Kidney (tissue), 14 donors: Measurements from ENCODE around the gene TUG1. TPM values are rescaled to one million over a fixed set of nuclear protein-coding genes. Genes with fewer than 3 reads are reported as not detected.

ENCODE experiments used
- DNase-seq, 5 donors: peaks; one replicate each; pipeline ENCODE4 v3.0.0-alpha.2; 2013 to 2020
- FAIRE-seq: peaks from 2 replicates; lab custom pipeline; 2012; peaks lifted over from hg19 to GRCh38; lab: Jason Lieb, UNC
- H3K27ac ChIP-seq, 2 donors: one replicate each; pipeline ENCODE4 v1.7.0; 2013; ENCODE audit warnings: low read depth in 2 of 2, low read length in 2 of 2, inconsistent platforms in 1 of 2
- H3K27me3 ChIP-seq: one replicate; pipeline ENCODE4 v1.7.1; 2013; ENCODE audit warnings: low read length, inconsistent platforms; ENCODE audit not compliant: control insufficient read depth, insufficient read depth
- H3K36me3 ChIP-seq, 3 donors: one replicate each; pipeline versions ENCODE4 v1.7.0 to v1.7.1; 2013; ENCODE audit warnings: low read length in 3 of 3, control low read depth in 1 of 3, inconsistent platforms in 1 of 3; ENCODE audit not compliant: insufficient read depth in 3 of 3, control insufficient read depth in 2 of 3
- H3K4me1 ChIP-seq, 3 donors: one replicate each; pipeline versions ENCODE4 v1.7.0 to v1.7.1; 2013; ENCODE audit warnings: low read length in 3 of 3, inconsistent platforms in 1 of 3, low read depth in 1 of 3; ENCODE audit not compliant: control insufficient read depth in 2 of 3, insufficient read depth in 2 of 3
- H3K4me3 ChIP-seq, 3 donors: one replicate each; pipeline versions ENCODE4 v1.7.0 to v1.8.1; 2013; ENCODE audit warnings: low read length in 3 of 3, control low read depth in 1 of 3, inconsistent platforms in 1 of 3
- H3K9ac ChIP-seq, 3 donors: one replicate each; pipeline versions ENCODE4 v1.7.0 to v1.7.1; 2013; ENCODE audit warnings: low read length in 3 of 3, control low read depth in 1 of 3, inconsistent platforms in 1 of 3
- H3K9me3 ChIP-seq, 3 donors: one replicate each; pipeline versions ENCODE4 v1.7.0 to v1.7.1; 2013; ENCODE audit warnings: low read length in 3 of 3, control low read depth in 1 of 3, inconsistent platforms in 1 of 3; ENCODE audit not compliant: control insufficient read depth in 2 of 3, insufficient read depth in 1 of 3
- intact Hi-C: fragments of 100-400 bp; cut with DNase I; formaldehyde crosslinking; loops from one replicate; pipeline ENCODE4 v1.11.1; 2022
- polyA plus RNA-seq: library from polyadenylated mRNA; stranded (reverse); fragments of 350-450 nt; fragmentation: Illumina TruSeq; extraction: RNeasy Lipid Tissue Mini Kit (QIAGEN cat#74804); gene quantifications from one replicate; pipeline ENCODE4 v1.2.3, GENCODE V29; 2014; ENCODE audit warnings: low read depth, low replicate concordance; ENCODE audit not compliant: insufficient read depth
- total RNA-seq: library from RNA; stranded (reverse); fragmentation: NEBNext Ultra II Directional; extraction: Animal tissue kit (Norgen Biotek cat#: 25700); gene quantifications from one replicate; pipeline ENCODE4 v1.2.1, GENCODE V29; 2021
- TF ChIP-seq, protein P1 (sequence below): IDR thresholded peaks from 3 replicates; pipeline ENCODE4 v1.5.1; 2012; ENCODE audit warnings: mild to moderate bottlenecking, moderate library complexity, borderline replicate concordance; ENCODE audit not compliant: insufficient read depth; ENCODE audit errors: extremely low read depth
- donor health status: control.
- donor health status: control.
- donor health status: control.
- donor health status: control.
- donor health status: control.
- donor health status: DM: yes; HTN: yes; CAD: no.
- donor health status: Normal renal cell carcinoma (clear cell type).

The TUG1 gene
- total and polyA plus RNA-seq, 2 donors from 2014 or later: 25.5 to 79.0 TPM

DNA sequence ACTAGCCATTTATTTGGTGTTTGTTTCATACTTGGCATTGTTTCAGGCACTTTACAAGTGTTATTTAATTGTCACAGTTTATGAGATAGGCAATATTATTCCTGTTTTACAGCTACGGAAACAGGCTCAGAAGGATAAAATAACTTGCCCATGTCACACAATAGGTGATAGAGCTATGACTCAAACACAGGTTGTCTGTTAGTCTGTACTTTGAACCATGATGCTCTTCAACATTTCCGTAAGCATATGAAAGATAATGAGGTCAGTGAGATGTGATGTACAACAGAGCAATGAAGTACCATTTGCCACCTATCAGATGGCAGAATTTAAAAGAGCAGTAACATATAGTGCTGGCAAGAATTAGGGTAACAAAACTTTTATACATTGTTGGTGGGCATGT, 15.3 kb downstream of the TUG1 start:
- Histone ChIP-seq H3K9me3 (peaks cover 0 to 3% (median 0%) of the 10 kb centered on the region in 3 donors), H3K36me3 (no peaks in the 10 kb centered on the region), H3K4me3 (no peak overlapping the region), H3K27ac (no peak overlapping the region), H3K27me3 (no peaks in the 10 kb centered on the region), H3K9ac (no peak overlapping the region), H3K4me1 (no peaks in the 10 kb centered on the region)
- intact Hi-C loops: no loop called here
- TF ChIP-seq, protein P1, sequence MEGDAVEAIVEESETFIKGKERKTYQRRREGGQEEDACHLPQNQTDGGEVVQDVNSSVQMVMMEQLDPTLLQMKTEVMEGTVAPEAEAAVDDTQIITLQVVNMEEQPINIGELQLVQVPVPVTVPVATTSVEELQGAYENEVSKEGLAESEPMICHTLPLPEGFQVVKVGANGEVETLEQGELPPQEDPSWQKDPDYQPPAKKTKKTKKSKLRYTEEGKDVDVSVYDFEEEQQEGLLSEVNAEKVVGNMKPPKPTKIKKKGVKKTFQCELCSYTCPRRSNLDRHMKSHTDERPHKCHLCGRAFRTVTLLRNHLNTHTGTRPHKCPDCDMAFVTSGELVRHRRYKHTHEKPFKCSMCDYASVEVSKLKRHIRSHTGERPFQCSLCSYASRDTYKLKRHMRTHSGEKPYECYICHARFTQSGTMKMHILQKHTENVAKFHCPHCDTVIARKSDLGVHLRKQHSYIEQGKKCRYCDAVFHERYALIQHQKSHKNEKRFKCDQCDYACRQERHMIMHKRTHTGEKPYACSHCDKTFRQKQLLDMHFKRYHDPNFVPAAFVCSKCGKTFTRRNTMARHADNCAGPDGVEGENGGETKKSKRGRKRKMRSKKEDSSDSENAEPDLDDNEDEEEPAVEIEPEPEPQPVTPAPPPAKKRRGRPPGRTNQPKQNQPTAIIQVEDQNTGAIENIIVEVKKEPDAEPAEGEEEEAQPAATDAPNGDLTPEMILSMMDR: no peak
- DNase-seq (no peak), FAIRE-seq (no peak)

DNA sequence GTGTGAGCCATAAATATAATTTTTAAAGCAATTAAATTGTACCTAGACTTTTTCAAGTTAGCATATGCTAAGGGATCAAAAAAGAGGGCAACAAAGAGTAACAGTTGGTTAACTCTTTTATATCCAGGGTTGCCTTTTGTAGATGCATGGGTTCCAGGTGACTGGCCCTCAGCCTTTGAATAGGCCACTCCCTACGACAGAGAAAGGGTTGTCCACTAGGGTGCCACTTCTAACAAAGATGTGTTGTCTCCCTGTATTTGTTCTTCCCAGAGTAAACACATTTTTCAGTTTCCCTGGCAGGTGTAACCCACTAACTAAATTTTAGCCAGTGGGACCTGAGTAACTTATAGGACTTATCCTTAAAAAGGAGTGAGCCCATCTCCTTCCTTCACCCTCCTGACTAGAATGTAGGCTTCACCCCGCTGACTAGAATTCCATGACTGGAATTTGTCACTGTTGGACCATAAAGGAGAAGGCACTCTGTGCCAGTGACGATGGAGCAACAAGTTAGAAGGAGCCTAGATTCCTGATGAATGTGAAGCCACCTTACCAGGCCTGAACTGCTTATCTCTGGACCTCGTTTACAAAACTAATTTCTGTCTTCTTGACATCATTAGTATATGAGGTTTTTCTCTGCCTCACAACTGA, 16.6 kb downstream of the TUG1 start:
- intact Hi-C loops: no loop called here
- Histone ChIP-seq H3K4me3 (no peak overlapping the region), H3K27me3 (no peaks in the 10 kb centered on the region), H3K4me1 (no peaks in the 10 kb centered on the region), H3K36me3 (no peaks in the 10 kb centered on the region), H3K9me3 (no peaks in the 10 kb centered on the region), H3K9ac (no peak overlapping the region), H3K27ac (no peak overlapping the region)
- no peak for FAIRE-seq
- no peak for DNase-seq
- TF ChIP-seq, protein P1: no peak

DNA sequence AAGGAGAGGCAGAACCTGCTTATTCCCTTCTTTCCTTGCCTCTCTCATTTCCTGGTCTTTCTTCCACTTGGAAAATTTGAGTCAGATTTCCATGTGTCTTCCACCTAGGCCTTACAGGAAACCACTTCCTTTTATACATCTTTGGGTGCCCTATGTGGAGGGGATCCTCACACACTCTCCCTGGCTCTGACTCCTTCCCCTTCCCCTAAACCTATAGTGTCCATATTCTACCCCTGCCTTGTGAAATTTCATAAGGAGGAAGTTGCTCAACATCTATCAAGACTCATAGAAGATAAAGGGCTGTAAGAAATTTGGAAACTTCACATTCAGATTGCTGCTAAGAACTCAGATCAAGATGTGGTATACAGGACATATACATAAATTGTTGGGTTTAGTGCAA, 20.4 kb downstream of the TUG1 start:
- FAIRE-seq (no peak), DNase-seq (no peak)
- intact Hi-C loops: no loop called here
- no peaks in the 10 kb centered on the region for H3K27me3 ChIP-seq
- no peak overlapping the region for H3K27ac ChIP-seq
- TF ChIP-seq, protein P1: no peak
- H3K4me3 ChIP-seq: no peak overlapping the region
- H3K9ac ChIP-seq: no peak overlapping the region
- no peaks in the 10 kb centered on the region for H3K36me3 ChIP-seq
- no peaks in the 10 kb centered on the region for H3K9me3 ChIP-seq
- no peaks in the 10 kb centered on the region for H3K4me1 ChIP-seq

DNA sequence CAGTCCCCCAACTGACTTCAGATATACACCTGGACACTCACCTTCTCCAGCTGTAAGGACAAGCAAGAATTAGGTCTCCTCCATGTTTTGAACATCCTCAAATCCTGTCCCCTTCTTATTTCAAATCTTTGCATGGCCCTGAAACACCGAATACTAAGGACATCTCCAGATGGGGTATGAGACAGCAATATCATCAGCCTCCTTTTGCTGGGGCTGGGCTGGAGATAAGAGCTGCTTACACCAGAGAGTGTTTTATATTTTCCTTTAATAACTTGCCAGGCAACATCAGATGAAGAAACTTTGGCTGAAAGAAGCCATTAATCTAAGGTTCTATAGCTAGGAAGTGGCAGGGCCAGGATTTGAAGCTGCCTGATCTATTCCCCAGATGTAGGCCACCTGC, 21.6 kb downstream of the TUG1 start:
- DNase-seq (no peak), FAIRE-seq (no peak)
- Histone ChIP-seq H3K27ac (no peak overlapping the region), H3K36me3 (no peaks in the 10 kb centered on the region), H3K9me3 (no peaks in the 10 kb centered on the region), H3K4me1 (no peaks in the 10 kb centered on the region), H3K9ac (no peak overlapping the region), H3K4me3 (no peak overlapping the region), H3K27me3 (no peaks in the 10 kb centered on the region)
- intact Hi-C loops: no loop called here
- TF ChIP-seq, protein P1: no peak
